GM10847 (cell line): ENCODE results near the gene RET.

Experiments
- POLR2A ChIP-seq: IDR thresholded peaks from 2 replicates; pipeline ENCODE4 v1.6.1; 2011; ENCODE audit not compliant: insufficient read length; ENCODE audit errors: extremely low read depth

Gene RET

DNA sequence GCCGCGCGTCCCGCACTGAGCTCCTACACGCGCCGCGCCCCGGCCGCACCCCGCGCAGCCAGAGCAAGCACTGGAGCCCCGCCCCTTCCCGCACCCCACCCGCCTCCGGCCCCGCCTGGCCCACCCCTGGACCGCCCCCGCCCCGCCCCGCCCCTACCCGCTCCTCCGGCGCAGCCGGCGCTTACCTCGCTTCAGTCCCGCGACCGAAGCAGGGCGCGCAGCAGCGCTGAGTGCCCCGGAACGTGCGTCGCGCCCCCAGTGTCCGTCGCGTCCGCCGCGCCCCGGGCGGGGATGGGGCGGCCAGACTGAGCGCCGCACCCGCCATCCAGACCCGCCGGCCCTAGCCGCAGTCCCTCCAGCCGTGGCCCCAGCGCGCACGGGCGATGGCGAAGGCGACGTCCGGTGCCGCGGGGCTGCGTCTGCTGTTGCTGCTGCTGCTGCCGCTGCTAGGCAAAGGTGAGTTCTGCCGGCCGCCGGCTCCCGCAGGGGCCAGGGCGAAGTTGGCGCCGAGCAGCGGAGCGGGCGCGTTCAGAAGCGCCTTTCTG, at the start of gene RET:
Gene RET, plus strand, starts transcription at position 194 of the 545 bp plus-strand sequence. Its CDS starts 190 bp downstream, at position 384.
- TF ChIP-seq POLR2A, result no peak

DNA sequence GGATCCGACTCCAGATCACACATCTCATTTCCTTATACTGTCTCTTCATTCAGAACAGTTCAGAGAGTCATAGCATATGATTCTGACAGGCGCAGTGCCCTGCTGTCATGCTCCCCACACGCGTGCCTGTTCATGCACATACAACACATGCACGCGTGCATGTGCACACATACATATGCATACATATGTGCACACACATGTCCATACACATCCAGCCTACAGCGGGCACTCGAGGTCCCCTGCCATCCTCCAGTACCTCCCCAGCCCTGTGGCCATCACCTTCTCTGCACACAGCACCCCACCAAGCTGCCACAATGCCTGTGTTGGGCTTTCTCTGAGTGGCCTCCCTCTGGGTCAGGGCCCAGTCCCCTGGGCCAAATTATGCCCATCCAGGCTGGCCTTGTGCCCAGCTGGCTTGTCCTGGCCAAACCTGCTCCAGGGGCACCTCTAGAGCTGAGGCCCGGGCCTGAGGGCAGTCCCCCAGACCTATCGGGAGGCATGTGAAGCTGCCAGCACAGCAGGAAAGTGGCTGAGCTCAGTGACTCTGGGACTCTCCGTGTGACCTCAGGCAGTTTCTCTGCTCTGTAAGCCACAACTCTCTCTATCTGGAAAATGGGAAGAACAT, 49.4 kb upstream of the RET start:
- no peak for TF ChIP-seq POLR2A

DNA sequence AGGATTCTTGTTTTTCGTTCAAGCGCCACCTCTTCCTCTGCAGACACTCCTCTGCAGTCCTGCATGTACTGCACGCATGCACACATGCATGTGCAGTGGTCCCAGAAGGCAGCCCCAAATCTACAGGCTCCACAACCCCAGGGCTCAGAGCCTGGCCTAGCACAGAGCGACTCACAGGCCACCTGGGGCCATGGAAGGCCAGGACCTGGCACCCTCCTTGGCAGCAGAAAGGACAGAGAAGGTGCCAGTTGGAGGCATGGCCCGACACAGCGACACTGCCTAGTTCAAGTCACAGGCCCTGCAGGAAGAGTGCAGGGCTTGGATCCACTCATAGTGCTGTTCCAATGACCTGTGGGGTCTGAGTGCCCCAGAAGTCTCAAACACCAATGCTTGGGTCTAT, 48.7 kb upstream of the RET start:
- no peak for TF ChIP-seq POLR2A

DNA sequence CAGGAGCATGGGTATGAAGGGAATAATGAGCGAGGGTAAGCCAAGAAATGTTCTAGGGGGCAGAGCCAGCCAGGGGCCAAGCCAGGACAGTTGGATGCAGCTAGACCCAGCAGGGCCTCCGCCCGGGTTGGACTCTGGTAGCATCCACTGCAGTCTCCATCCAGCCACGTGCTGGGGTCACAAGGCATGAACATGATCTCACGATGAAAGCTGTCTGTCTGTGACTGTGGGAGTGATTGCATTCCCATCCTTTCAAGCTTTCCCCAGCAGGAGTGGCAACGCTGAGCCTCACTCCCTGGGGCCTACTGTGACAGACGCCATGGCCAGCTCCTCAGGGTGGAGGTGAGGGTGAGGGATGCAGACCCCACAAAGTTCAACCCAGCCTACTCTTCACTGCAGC, 47.8 kb upstream of the RET start:
- TF ChIP-seq POLR2A, result no peak

DNA sequence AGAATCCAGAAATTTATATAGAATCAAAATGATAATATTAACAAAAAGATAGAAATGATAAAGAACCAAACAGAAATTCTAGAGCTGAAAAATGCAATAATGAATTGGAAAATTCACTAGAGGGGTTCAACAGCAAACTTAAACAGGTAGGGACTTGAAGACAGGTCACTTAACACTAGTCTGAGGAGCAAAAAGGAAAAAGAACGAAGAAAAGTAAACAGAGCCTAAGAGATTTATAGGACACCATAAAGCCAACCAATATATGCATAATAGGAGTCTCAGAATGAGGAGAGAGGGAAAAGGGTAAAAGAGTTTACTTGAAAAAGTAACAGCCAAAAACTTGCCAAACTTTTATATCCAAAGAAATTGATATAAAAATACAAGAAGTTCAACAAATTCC, 44.3 kb upstream of the RET start:
- TF ChIP-seq POLR2A, result no peak

DNA sequence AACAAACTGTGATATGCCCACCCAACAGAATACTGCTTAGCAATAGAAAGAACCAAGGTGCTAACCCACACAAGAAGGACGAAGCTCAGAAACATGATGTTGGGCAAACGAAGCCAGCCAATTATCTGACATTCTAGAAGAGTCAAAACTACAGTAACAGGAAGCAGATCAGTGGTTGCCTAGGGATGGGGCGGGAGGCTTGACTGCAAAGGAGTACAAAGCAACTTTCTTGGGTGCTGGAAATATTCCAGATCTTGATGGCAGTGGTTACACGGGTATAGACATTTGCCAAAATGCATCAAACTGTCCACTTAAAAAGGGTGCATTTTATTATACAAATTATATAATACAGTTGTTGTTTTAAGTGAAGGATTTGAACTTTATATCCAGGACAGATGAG, 41.1 kb upstream of the RET start:
- TF ChIP-seq POLR2A, result no peak

DNA sequence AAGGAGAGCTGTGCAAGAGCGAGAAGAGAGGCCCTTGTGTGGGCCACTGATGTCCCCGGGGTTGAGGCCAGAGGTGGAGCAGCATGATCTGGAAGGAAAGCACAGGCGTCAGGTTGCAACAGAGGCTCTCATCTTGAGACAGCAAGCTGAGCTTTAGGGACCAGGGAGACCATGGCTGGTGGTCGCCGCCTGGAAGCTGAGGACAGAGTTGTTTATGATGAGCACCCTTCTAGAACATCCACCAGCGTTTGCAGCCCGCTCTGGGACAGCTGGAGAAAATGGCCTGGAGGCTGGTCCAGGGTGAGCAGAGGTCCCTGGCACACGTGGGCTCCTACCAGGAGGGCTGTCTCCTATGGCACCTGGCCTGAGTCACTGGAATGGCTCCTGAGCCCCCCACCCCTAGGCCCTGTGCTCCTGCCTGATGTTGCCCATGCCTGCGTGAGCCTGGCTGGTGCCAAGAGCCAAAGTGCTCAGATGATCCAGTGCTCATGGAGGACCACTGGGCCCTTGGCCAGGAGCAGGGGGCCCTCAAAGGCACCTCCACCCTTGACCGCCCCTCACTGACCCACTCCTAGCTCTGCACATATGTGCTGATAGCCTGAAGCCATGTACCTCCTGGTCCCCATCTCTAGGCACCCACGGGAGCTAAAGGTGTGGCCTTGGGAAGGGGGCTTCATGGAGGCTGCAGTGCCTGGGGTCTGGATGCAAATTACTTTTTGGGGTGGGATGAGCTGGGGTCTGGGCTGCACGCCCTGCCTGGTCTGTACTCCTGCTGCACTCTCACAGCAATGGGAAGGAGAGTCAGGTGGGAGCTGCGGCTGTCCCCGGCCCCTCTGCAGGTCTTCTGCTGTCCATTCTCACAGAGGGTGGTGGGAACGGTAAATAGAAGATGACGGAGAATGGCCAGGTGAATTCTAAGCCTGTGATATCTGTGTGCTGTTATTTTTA, 40.1 kb upstream of the RET start:
- no peak for TF ChIP-seq POLR2A

DNA sequence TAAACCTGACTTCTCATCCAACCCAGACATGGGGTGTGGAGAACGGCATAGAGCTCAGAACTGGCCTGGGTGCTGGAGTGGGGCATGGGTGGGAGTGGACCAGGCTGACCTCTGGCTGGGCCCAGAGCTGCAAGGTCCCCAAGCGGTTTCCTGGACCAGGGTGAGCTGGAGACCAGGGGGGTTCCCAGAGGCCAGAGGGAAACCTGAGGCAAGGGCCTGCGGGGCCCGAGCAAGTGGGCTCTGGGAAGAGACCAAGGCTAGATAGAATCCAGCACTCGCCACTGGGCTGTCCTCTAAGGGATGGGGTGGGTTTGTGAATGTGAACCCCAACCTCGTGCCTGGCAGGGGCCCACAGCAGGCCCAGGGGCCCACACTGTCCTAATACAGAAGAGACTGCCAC, 39.4 kb upstream of the RET start:
- TF ChIP-seq POLR2A, result no peak

DNA sequence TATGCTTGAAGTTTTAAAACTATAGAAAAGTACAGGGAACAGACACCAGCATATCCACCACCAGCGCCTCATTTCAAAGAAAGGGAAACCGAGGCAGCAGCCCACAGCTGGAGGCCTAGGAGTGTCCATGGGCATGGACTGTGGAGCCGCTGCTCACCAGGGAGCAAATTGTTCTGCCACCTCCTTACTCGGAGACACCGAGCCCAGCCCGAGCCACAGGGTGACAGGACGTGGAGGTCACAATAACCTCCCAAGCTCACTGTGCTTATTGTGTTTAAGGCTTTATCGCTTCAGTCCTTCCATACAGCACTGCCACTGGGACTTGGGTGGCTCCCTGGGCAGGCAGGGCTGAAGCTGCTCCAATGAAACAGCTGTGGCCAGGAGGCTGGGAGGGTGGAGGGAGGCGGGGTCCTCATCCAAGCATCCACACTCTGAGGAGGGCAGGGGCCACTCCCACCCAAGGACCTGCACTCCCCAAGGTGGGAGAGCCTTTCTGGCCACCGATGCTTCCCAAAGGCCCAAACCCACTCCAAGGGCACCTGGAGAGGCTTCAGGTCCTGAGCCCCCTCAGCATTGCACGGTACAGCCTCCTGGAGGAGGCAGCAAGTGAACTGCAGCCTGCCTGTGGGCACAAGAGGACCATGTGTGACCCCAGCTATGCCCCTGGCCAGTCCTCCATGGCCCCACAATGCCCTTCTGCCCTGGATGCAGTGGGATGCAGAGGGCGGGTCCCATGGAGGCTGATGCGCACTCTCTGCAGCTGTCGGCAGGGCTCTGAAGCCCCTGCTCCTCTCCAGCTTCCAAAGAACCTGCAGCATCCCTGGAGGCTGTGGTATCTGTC, 38.7 kb upstream of the RET start:
- TF ChIP-seq POLR2A, result no peak

DNA sequence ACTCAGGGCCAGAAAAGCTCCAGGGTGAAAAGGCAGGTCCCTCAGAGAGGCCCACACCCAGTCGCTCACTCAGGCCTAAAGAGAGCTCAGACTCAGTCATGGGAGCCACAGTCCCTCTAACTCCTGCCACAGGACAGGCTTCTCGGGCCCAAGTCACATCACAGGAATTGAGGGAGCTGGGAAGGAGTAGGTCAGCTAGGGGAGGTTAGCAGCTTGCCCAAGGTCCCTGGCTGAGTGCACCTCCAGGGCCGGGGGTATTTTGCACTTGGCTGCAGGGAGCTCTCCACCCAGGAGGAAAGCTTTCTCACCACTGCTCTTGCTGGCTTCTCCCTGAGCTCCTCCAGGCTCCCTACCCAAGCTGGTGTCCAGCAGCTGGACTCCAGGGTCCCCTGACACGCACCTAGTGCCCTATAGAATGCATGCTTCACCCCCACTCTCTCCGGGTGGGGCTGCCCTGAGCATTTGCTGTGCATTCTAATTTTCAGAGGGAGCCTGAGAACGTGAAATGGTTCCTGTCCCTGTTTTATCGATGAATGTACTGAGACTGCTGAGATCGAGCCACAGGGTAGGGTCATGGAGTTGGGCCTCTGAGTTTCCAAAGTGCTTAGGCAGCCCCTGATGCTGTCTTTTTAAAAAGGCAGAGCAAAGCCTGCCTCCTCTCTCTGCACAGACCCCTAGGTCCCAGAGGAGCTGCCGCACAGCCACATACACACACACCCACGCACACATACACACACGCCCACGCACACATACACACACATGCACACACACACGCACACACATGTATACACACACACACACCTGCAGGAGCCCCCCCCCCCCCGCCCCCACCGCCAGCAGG, 37.9 kb upstream of the RET start:
- TF ChIP-seq POLR2A, result no peak

DNA sequence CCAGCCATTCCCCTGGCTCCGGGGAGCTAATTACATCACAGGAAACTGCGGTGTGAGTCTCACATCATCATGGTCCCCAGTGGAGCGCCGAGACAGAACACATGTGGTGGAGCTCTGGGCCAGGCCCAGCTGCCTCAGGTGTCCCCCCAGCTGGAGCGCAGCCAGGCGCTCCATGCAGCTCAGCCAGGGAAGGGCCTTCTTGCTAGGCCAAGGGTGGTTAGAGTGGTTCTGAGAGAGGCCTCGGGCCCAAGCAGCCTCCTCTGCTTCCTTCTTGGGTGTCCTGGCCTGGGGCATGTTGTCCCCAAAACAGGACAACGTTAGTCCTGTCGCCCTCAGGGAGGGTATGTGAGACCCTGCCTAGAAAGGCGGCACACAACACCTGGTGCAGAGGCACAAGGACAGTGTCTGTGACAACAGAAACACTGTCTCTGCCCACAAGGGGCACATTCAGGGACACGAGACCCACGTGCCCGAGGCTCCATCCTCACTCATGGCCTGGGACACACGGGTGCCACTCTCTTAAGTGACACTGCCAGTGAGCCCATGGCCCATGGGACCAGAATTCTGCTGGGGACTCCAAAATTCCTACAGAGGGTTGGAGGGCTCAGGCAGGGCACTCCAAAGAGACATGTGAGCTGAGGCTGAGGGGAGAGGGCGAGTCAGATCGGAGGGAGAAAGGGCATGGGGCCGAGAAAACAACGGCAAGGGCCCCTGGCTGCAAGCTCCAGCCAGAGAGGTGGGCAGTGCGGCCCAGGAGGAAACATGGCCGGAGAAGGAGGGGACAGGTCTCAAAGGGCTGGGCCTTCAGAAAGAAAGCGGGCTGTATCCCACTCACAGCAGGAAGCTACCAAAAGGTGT, 37.0 kb upstream of the RET start:
- no peak for TF ChIP-seq POLR2A

DNA sequence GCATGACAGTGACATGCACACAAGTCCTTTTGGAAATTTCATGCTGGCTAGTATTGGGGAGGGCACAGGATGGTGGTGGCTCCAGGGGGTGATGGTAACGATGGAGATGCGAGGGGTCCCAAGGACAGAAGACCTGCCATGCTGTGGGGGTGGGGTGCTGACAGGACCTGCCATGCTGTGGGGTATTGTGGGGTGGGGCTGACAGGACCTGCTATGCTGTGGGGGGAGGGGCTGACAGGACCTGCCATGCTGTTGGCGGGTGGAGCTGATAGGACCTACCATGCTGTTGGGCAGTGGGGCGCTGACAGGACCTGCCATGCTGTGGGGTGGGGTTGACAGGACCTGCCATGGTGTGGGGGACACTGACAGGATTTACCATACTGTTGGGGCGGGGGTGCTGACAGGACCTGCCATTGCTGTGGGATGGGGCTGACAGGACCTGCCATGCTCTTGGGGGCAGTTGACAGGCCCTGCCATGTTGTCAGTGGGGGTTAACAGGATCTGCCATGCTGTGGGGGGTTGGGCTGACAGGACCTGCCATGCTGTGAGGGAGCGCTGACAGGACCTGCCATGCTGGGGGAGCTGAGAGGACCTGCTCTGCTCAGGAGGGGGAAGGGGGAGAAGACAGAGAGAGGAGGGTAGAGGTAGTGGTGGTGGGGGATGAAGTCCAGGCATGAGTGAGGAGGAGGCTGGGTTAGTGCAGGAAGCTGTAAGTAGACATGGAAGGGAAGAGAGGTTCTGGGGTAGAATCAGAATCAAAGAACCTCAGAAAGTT, 36.2 kb upstream of the RET start:
- no peak for TF ChIP-seq POLR2A
